Adrenal gland (tissue), 12 donors: ENCODE measurements around the gene RAB6B. TPM values are rescaled to one million over a fixed set of nuclear protein-coding genes. Genes with fewer than 3 reads are reported as not detected.

Experiments
- DNase-seq, 7 donors: peaks; one replicate each; pipeline ENCODE4 v3.0.0-alpha.2; 2019 to 2020
- H3K27ac ChIP-seq, 5 donors: fragments of 200-600 bp; sonication (generic) in 4 of 5; 1 replicate in 3 of 5; 2 replicates in 2 of 5; pipeline versions ENCODE4 v1.5.1 to v1.8.0; 2016 to 2020; ENCODE audit warnings: mild to moderate bottlenecking in 1 of 5
- H3K27me3 ChIP-seq: fragments of 200-600 bp; 2 replicates; pipeline ENCODE4 v1.8.0; 2021
- H3K36me3 ChIP-seq, 2 donors: fragments of 200-600 bp; replicated peaks in 1 of 2; 1 replicate in 1 of 2; 2 replicates in 1 of 2; pipeline versions ENCODE4 v1.5.1 to v1.8.0; 2018 to 2022
- H3K4me1 ChIP-seq, 2 donors: fragments of 200-600 bp; replicated peaks in 1 of 2; 1 replicate in 1 of 2; 2 replicates in 1 of 2; pipeline versions ENCODE4 v1.5.1 to v1.8.0; 2018 to 2021
- H3K4me3 ChIP-seq, 4 donors: fragments of 200-600 bp; sonication (generic) in 3 of 4; one replicate each; pipeline ENCODE4 v1.5.1; 2016 to 2018
- H3K9me3 ChIP-seq, 3 donors: fragments of 200-600 bp; sonication (generic) in 1 of 3; replicated peaks in 1 of 3; 1 replicate in 2 of 3; 2 replicates in 1 of 3; pipeline versions ENCODE4 v1.5.1 to v1.8.0; 2016 to 2021
- CTCF ChIP-seq, 6 experiments: fragments of 450-650 bp in 4 of 6; fragments of 200-600 bp in 2 of 6; sonication (generic) in 1 of 6; IDR thresholded peaks; 1 replicate in 5 of 6; 2 replicates in 1 of 6; pipeline versions ENCODE4 v1.5.1 to v1.8.0; 2016 to 2021; ENCODE audit warnings: antibody characterized with exemption in 6 of 6, mild to moderate bottlenecking in 2 of 6, moderate library complexity in 1 of 6
- POLR2A ChIP-seq, 2 donors: fragments of 450-650 bp; IDR thresholded peaks; one replicate each; pipeline ENCODE4 v1.6.1; 2017; ENCODE audit warnings: antibody characterized with exemption in 2 of 2, mild to moderate bottlenecking in 2 of 2, moderate library complexity in 1 of 2
- WGBS, 4 donors: extraction: QIAGEN DNeasy Blood & Tissue Kit in 2 of 4; methylation state at CpG; one replicate each; pipeline versions ENCODE4 v1.1.5 to v1.1.7; 2013 to 2017; 5-methylcytosine and 5-hydroxymethylcytosine counted together
- intact Hi-C, 2 donors: fragments of 100-400 bp; cut with DNase I; formaldehyde crosslinking; loops; one replicate each; pipeline versions ENCODE4 v1.14.1 to v1.15.0; 2022 to 2023
- polyA plus RNA-seq, 3 donors: library from polyadenylated mRNA; stranded (reverse); fragments of 200-250 nt in 2 of 3; fragments of 350-450 nt in 1 of 3; fragmentation: Illumina TruSeq in 1 of 3; extraction: RNeasy Lipid Tissue Mini Kit (QIAGEN cat#74804) in 1 of 3; gene quantifications; one replicate each; pipeline ENCODE4 v1.2.3, GENCODE V29; 2013 to 2014
- total RNA-seq, 9 donors: library from RNA; depleted of rRNA in 4 of 9; stranded (reverse); fragments of >200 nt in 4 of 9; fragments of 120-200 nt in 1 of 9; fragmentation: NEBNext Ultra II Directional in 1 of 9; extraction: Animal tissue kit (Norgen Biotek cat#: 25700) in 1 of 9; gene quantifications; one replicate each; pipeline versions ENCODE4 v1.1.0 to v1.2.4, GENCODE V29; 2013 to 2023
- donor health status: healthy with polysubstance abuse.
- donor health status: Bipolar disorder and iron deficiency.
- donor health status: DM: yes; HTN: yes; CAD: no.
- donor health status: DM: no; HTN: no; CAD: no.
- donor health status: DM: no; HTN: no; CAD: no.
- donor health status: DM: yes; HTN: yes; CAD: no.

RAB6B gene
- total and polyA plus RNA-seq, 12 donors = 1.4 to 14.5 (median 4.3) TPM

- no peaks in the 10 kb centered on the region for H3K27me3 ChIP-seq
- no peaks in the 10 kb centered on the region for H3K9me3 ChIP-seq
- peaks cover 0 to 5% of the 10 kb centered on the region in 2 donors for H3K4me1 ChIP-seq
- whole genome bisulfite sequencing, 4 donors = 74 to 92% (median 86%) methylated on average over 9 to 10 of the region's 10 CpGs
- no peak for DNase-seq
- no peak overlapping the region for H3K27ac ChIP-seq
- intact Hi-C loops = no loop called here
- no peak overlapping the region for H3K4me3 ChIP-seq
- TF ChIP-seq CTCF (IDR thresholded peaks at IDR 0.05) (no peak), POLR2A (IDR thresholded peaks at IDR 0.05) (no peak)
- no peaks in the 10 kb centered on the region for H3K36me3 ChIP-seq
Measured at GRCh38 chr3:133871368-133872090, 24.2 kb downstream of the RAB6B start.

GRCh38 chr3:133870822-133871221, 24.9 kb downstream of the RAB6B start:
- TF ChIP-seq CTCF (IDR thresholded peaks at IDR 0.05) (no peak), POLR2A (IDR thresholded peaks at IDR 0.05) (no peak)
- intact Hi-C loops = no loop called here
- no peak overlapping the region for H3K27ac ChIP-seq
- no peaks in the 10 kb centered on the region for H3K9me3 ChIP-seq
- DNase-seq = no peak
- no peaks in the 10 kb centered on the region for H3K27me3 ChIP-seq
- H3K4me1 ChIP-seq = peaks cover 0 to 5% of the 10 kb centered on the region in 2 donors
- H3K36me3 ChIP-seq = no peaks in the 10 kb centered on the region
- H3K4me3 ChIP-seq = no peak overlapping the region

GRCh38 chr3:133869586-133869985, 26.1 kb downstream of the RAB6B start:
- intact Hi-C loops = no loop called here
- no peak overlapping the region for H3K4me3 ChIP-seq
- WGBS, 4 donors = 89 to 97% (median 93%) methylated on average over 2 to 6 of the region's 6 CpGs
- H3K27me3 ChIP-seq = no peaks in the 10 kb centered on the region
- no peak for TF ChIP-seq CTCF (IDR thresholded peaks at IDR 0.05)
- TF ChIP-seq POLR2A (IDR thresholded peaks at IDR 0.05) = no peak
- DNase-seq = no peak
- H3K27ac ChIP-seq = no peak overlapping the region
- no peaks in the 10 kb centered on the region for H3K9me3 ChIP-seq
- H3K4me1 ChIP-seq = peaks cover 0 to 5% of the 10 kb centered on the region in 2 donors
- no peaks in the 10 kb centered on the region for H3K36me3 ChIP-seq

GRCh38 chr3:133868758-133869475, 26.8 kb downstream of the RAB6B start:
- H3K4me3 ChIP-seq = no peak overlapping the region
- no peaks in the 10 kb centered on the region for H3K36me3 ChIP-seq
- no peaks in the 10 kb centered on the region for H3K9me3 ChIP-seq
- peaks cover 0 to 5% of the 10 kb centered on the region in 2 donors for H3K4me1 ChIP-seq
- WGBS, 4 donors = 47 to 57% (median 49%) methylated on average over 7 of the region's 7 CpGs
- no peaks in the 10 kb centered on the region for H3K27me3 ChIP-seq
- intact Hi-C loops = no loop called here
- DNase-seq = peak in 2 of 7 donors; percentile 23 to 25
- no peak overlapping the region for H3K27ac ChIP-seq
- TF ChIP-seq POLR2A (IDR thresholded peaks at IDR 0.05) = no peak
- TF ChIP-seq CTCF (IDR thresholded peaks at IDR 0.05) = no peak
